Airway epithelial cell (primary cell): ENCODE data around the gene VEGFA. TPM values are rescaled to one million over a fixed set of nuclear protein-coding genes. Genes with fewer than 3 reads are reported as not detected.

Experiments used
- total RNA-seq: library from RNA; depleted of rRNA; stranded (reverse); fragments of >200 nt; gene quantifications from 2 replicates; pipeline ENCODE4 v1.2.3, GENCODE V29; 2015

Gene VEGFA
- 79.4 and 102 TPM in 2 replicates for total RNA-seq

GRCh38 chr6:43769526-43770371 lies at the start of gene VEGFA:
Gene VEGFA, plus strand, starts transcription at chr6:43770211.

Other genes with a start within 250 kb of the VEGFA start
- 24.2 and 28.2 TPM in 2 replicates for gene XPO5, start 194.2 kb upstream of the VEGFA start, total RNA-seq
- gene POLH, start 194.0 kb upstream of the VEGFA start, total RNA-seq = 14.4 and 22.1 TPM in 2 replicates
- gene GTPBP2, start 140.9 kb upstream of the VEGFA start, total RNA-seq = 22.1 and 28.0 TPM in 2 replicates
- gene MAD2L1BP, start 134.4 kb upstream of the VEGFA start, total RNA-seq = 16.3 and 31.5 TPM in 2 replicates
- gene RSPH9, start 125.2 kb upstream of the VEGFA start, total RNA-seq = 0.14 and 0.23 TPM in 2 replicates
- 68.5 and 69.6 TPM in 2 replicates for gene MRPS18A, start 82.4 kb upstream of the VEGFA start, total RNA-seq